AG10803 (cell line): ENCODE data around the gene FPGS.

ENCODE experiments used
- DNase-seq: peaks from one replicate; pipeline ENCODE4 v3.0.0; 2010; ENCODE audit warnings: low read depth
- H3K4me3 ChIP-seq: 2 replicates; pipeline ENCODE4 v1.5.1; 2011; ENCODE audit warnings: mild to moderate bottlenecking, low read length, control low read depth
- TF ChIP-seq, protein P1 (sequence below): conservative IDR thresholded peaks from 2 replicates; pipeline ENCODE4 v1.5.1; 2011; ENCODE audit warnings: mild to moderate bottlenecking, low read length, control low read depth, inconsistent platforms

Gene FPGS

DNA sequence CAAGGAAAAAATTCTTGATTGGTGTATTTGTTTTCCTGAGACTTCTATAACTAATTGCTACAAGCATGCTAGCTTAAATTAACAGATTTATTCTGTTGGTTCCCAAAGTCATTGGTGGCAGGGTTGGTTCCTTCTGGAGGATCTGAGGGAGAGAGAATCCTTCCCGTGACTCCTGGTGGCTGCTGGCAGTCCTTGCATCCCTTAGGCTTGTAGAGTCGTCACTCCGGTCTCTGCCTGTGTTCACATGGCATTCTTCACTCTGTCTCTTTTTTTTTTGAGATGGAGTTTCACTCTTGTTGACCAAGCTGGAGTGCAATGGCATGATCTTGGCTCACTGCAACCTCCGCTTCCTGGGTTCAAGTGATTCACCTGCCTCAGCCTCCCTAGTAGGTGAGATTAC lies 11.6 kb upstream of the FPGS start:
- no peak for DNase-seq
- TF ChIP-seq, protein P1, sequence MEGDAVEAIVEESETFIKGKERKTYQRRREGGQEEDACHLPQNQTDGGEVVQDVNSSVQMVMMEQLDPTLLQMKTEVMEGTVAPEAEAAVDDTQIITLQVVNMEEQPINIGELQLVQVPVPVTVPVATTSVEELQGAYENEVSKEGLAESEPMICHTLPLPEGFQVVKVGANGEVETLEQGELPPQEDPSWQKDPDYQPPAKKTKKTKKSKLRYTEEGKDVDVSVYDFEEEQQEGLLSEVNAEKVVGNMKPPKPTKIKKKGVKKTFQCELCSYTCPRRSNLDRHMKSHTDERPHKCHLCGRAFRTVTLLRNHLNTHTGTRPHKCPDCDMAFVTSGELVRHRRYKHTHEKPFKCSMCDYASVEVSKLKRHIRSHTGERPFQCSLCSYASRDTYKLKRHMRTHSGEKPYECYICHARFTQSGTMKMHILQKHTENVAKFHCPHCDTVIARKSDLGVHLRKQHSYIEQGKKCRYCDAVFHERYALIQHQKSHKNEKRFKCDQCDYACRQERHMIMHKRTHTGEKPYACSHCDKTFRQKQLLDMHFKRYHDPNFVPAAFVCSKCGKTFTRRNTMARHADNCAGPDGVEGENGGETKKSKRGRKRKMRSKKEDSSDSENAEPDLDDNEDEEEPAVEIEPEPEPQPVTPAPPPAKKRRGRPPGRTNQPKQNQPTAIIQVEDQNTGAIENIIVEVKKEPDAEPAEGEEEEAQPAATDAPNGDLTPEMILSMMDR, result no peak; the same call in 1 of the 2 replicates
- no peak overlapping the region for H3K4me3 ChIP-seq

DNA sequence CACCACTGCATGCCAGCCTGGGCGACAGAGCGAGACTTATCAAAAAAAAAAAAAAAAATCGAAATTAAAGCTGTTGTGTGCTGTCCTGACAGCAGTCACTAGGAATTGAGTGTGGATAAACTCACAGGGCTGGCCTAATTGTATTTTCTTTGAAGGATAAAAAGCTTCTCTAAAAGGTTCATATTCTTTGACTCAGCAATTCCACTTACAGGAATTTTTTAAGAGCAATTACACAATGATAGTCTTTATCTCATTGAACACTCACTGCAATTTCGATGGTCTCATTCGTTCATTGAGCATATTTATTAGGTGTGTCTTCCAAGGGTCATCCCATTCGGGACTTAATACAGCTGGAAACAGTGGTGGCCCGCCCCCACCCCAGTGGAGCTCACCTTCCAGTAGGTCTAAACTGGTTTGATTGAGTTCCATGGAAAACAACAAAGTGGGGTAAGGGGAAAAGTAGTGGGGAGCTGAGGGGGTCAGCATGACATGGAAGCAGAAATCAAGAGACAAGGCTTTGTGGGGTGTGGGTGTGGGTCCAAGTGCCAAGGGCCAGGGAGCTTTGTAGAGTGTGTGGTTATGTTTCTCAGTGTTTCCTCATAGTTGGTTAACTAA lies 10.2 kb upstream of the FPGS start:
- H3K4me3 ChIP-seq, result no peak overlapping the region
- TF ChIP-seq, protein P1, result no peak
- DNase-seq, result no peak

DNA sequence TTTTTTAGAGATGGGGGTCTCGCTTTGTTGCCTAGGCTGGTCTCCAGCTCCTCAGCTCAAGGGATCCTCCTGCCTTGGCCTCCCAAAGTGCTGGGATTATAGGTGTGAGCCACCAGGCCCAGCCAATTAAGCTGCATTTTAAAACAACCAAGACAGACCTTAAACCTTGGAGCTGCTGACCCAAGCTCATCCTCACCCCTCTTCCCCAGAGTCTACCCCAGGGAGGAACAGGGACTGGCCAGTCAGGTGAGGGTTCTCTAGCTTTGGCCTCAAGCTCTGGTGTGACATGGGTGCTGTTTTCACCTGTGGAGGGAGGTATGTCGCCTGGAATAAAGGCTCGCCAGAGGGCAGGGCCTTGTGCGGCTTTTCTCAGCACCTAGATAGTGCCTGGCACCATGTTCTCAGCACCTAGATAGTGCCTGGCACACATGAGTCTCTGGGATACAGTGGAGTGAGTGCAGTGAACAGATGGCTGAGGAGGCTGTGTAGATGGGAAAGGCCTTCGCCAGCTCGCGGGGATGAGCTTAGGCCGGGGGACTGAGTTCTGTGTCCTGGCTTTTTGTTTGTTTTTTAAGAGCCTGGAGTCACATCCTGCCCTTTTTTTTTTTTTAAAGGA lies 9.5 kb upstream of the FPGS start:
- DNase-seq, result no peak
- no peak overlapping the region for H3K4me3 ChIP-seq
- TF ChIP-seq, protein P1, result no peak

DNA sequence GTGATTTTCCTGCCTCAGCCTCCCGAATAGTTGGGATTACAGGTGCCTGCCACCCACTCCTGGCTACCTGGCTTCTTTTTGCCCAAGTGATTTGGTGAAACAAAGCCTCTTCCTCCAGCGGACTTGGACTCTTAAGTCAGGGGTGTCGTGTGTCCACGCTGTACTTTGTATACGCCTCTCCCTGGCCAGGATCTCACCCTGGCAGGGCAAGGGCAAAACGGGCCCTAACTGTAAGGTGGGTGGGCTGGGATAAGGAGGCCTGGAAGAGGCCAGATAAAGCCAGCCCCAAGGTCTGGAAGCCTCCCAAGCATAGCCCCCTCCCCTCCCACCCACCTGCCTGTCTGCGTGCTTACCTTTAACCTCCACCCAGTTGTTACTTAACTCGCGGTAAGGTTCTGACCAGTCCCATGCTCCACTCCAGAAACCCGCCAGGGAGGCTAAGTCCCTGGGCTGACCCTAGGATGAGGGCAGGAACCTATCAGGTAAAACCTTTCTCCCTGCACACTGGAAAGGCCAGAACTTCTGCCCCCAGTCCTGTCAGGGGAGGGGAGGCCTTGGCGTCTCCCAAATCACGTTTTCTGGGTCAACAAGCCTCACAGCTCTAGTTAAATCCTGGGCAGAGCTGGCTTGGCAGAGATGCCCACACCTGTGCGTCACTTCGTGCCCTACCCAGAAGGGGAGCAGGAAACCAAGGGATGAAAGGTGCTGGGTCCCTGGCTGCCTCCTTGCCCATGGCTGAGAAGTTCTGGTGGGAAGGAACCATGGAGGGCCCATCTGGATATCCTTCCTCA lies 8.5 kb upstream of the FPGS start:
- no peak overlapping the region for H3K4me3 ChIP-seq
- no peak for DNase-seq
- TF ChIP-seq, protein P1, result no peak

DNA sequence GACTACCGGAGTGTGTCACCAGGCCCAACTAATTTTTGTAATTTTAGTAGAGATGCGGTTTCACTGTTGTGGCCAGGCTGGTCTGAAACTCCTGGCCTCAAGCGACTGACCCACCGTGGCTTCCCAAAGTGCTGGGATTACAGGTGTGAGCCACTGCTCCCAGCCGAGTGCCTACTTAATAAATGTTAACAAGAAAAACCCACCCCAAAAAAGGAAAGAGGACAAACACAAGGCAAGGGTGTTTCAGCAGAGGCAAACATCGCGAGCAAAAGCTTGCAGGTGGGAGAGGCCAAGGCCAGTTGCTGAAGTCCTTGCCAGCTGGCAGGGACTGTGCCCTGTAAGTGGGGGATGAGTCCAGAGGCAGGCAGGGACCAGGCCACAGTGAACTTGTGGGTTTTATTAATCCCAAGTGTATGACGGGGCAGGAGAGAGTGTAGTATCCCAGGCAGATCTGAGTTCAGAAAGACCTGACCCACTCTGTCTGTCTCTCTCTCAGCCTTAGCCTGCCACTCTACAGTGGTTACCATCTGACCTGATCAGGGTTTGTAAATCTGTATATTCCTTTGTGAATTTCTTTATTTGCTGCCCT lies 6.4 kb upstream of the FPGS start:
- TF ChIP-seq, protein P1, result no peak
- no peak overlapping the region for H3K4me3 ChIP-seq
- peak; percentile 54 for DNase-seq

DNA sequence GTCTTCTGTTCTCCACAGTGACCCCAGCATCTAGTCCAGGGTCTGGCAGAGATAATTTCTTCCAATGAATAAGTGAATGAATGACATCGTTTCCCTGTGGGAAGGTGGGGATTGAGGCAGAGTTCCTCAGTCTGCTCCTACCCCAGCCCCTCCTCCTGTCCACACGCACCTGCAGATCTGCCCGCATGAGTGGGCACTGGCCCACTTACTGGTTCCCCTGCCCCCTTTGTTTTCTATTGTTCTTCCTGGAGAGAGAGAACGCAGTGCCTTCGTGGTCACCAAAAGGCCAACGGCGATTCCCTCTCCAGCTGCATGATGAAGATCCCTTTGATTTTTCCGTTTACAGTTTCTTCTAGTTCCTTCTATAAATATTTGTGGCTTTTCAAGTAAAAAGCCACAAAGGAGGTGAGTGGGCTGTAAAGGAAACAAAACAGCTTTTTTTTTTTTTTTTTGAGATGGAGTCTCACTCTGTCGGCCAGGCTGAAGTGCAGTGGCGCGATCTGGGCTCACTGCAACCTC lies 5.8 kb upstream of the FPGS start:
- DNase-seq, result no peak
- no peak overlapping the region for H3K4me3 ChIP-seq
- TF ChIP-seq, protein P1, result no peak
